GM23338 (cell line): Measurements from ENCODE around the gene EPGN. TPM values are rescaled to one million over a fixed set of nuclear protein-coding genes. Genes with fewer than 3 reads are reported as not detected.

Experiments used
- ATAC-seq: fragments of 200-7000 bp; cut with Tn5 transposase; 3 replicates; pipeline ENCODE4 v1.9.1; 2020
- DNase-seq: peaks from one replicate; pipeline ENCODE4 v3.0.0-alpha.2; 2015; ENCODE audit warnings: low spot score
- H2AFZ ChIP-seq: fragments of 200-600 bp; sonication (generic); 2 replicates; pipeline ENCODE4 v1.8.0; 2016; ENCODE audit warnings: antibody characterized with exemption, mild to moderate bottlenecking, moderate library complexity
- H3F3A ChIP-seq: fragments of 200-600 bp; sonication (generic); replicated peaks from 2 replicates; pipeline ENCODE4 v1.8.0; 2017; ENCODE audit warnings: antibody characterized with exemption, mixed run types, low read depth
- H3K27ac ChIP-seq: fragments of 200-600 bp; sonication (generic); 2 replicates; pipeline ENCODE4 v1.6.1; 2016; ENCODE audit warnings: low read depth
- H3K27me3 ChIP-seq: fragments of 200-600 bp; sonication (generic); 2 replicates; pipeline ENCODE4 v1.8.0; 2016; ENCODE audit warnings: mild to moderate bottlenecking, mixed run types, moderate library complexity; ENCODE audit not compliant: insufficient read depth
- H3K36me3 ChIP-seq: fragments of 200-600 bp; sonication (generic); 2 replicates; pipeline ENCODE4 v1.8.0; 2016; ENCODE audit warnings: mild to moderate bottlenecking; ENCODE audit not compliant: insufficient read depth
- H3K4me1 ChIP-seq: fragments of 200-600 bp; sonication (generic); 2 replicates; pipeline ENCODE4 v1.8.0; 2016; ENCODE audit warnings: mild to moderate bottlenecking, moderate library complexity; ENCODE audit not compliant: insufficient read depth
- H3K4me2 ChIP-seq: fragments of 200-600 bp; sonication (generic); 2 replicates; pipeline ENCODE4 v1.7.1; 2017; ENCODE audit warnings: mixed run types
- H3K4me3 ChIP-seq: fragments of 200-600 bp; sonication (generic); 2 replicates; pipeline ENCODE4 v1.6.1; 2016; ENCODE audit warnings: mixed run types
- H3K79me2 ChIP-seq: fragments of 200-600 bp; sonication (generic); replicated peaks from 2 replicates; pipeline ENCODE4 v1.8.0; 2017; ENCODE audit warnings: mild to moderate bottlenecking; ENCODE audit not compliant: insufficient read depth
- H3K9me2 ChIP-seq: fragments of 200-600 bp; sonication (generic); 2 replicates; pipeline ENCODE4 v1.8.0; 2017; ENCODE audit not compliant: insufficient read depth
- H4K20me1 ChIP-seq: fragments of 200-600 bp; sonication (generic); replicated peaks from 2 replicates; pipeline ENCODE4 v1.8.0; 2017; ENCODE audit warnings: mild to moderate bottlenecking; ENCODE audit not compliant: insufficient read depth
- H3K27ac Mint-ChIP-seq: 2 replicates; pipeline ENCODE4 v1.8.0; 2020; ENCODE audit warnings: inconsistent platforms, mild to moderate bottlenecking, moderate library complexity, mixed read lengths
- H3K27me3 Mint-ChIP-seq: 3 replicates; pipeline ENCODE4 v1.8.0; 2022; ENCODE audit warnings: low read depth, mild to moderate bottlenecking, moderate library complexity, mixed read lengths, inconsistent platforms; ENCODE audit not compliant: insufficient read depth, poor library complexity
- H3K36me3 Mint-ChIP-seq: 3 replicates; pipeline ENCODE4 v1.8.0; 2021; ENCODE audit warnings: low read depth, mild to moderate bottlenecking, inconsistent platforms, moderate library complexity, mixed read lengths
- H3K4me1 Mint-ChIP-seq: 3 replicates; pipeline ENCODE4 v1.8.0; 2020; ENCODE audit warnings: mild to moderate bottlenecking, inconsistent platforms, mixed read lengths
- H3K4me3 Mint-ChIP-seq: 3 replicates; pipeline ENCODE4 v1.8.0; 2021; ENCODE audit warnings: moderate library complexity, mild to moderate bottlenecking, inconsistent platforms, mixed read lengths
- H3K9me3 Mint-ChIP-seq: 3 replicates; pipeline ENCODE4 v1.8.0; 2020; ENCODE audit warnings: moderate library complexity, mild to moderate bottlenecking, inconsistent platforms, mixed read lengths
- CREB1 ChIP-seq: fragments of 250-450 bp; sonication (Bioruptor Pico); IDR thresholded peaks from 2 replicates; pipeline ENCODE4 v1.5.0; 2020; ENCODE audit warnings: low read depth, mild to moderate bottlenecking, moderate library complexity
- EZH2 ChIP-seq: fragments of 200-600 bp; sonication (generic); IDR thresholded peaks from one replicate; pipeline ENCODE4 v1.8.0; 2017; ENCODE audit warnings: antibody characterized with exemption, mild to moderate bottlenecking, low read depth; ENCODE audit not compliant: unreplicated experiment
- NANOG ChIP-seq: IDR thresholded peaks from 2 replicates; pipeline ENCODE4 v1.6.1; 2016; ENCODE audit warnings: antibody characterized with exemption, borderline replicate concordance
- POLR2AphosphoS5 ChIP-seq: IDR thresholded peaks from 2 replicates; pipeline ENCODE4 v1.6.1; 2016; ENCODE audit warnings: antibody characterized with exemption, low read depth
- STAT1 ChIP-seq: IDR thresholded peaks from one replicate; pipeline ENCODE4 v1.6.1; 2016; ENCODE audit warnings: antibody characterized with exemption; ENCODE audit not compliant: unreplicated experiment
- ZNF114 ChIP-seq: fragments of 250-450 bp; sonication (Bioruptor Pico); IDR thresholded peaks from 2 replicates; pipeline ENCODE4 v1.5.0; 2020; ENCODE audit warnings: mild to moderate bottlenecking, moderate library complexity
- ZNF331 ChIP-seq: fragments of 250-450 bp; sonication (Bioruptor Pico); IDR thresholded peaks from 2 replicates; pipeline ENCODE4 v1.5.0; 2020; ENCODE audit warnings: low read depth, mild to moderate bottlenecking, moderate library complexity
- polyA plus RNA-seq: library from polyadenylated mRNA; unstranded; fragments of >200 nt; fragmentation: Nextera tagmentation; extraction: Ambion mirVana; gene quantifications from 2 replicates; pipeline ENCODE4 v1.2.1, GENCODE V29; 2016
- total RNA-seq: library from RNA; depleted of rRNA; stranded (reverse); fragments of >200 nt; shearing (Covaris generic); gene quantifications from 2 replicates; pipeline ENCODE4 v1.2.3, GENCODE V29; 2014
- TF ChIP-seq, protein P1 (sequence below): IDR thresholded peaks from 2 replicates; pipeline ENCODE4 v1.6.1; 2016; ENCODE audit warnings: antibody characterized with exemption
- TF ChIP-seq, protein P2 (sequence below): fragments of 250-450 bp; sonication (Bioruptor Pico); IDR thresholded peaks from 2 replicates; pipeline ENCODE4 v1.5.0; 2020; ENCODE audit warnings: mild to moderate bottlenecking, moderate library complexity
- TF ChIP-seq, protein P3 (sequence below): IDR thresholded peaks from one replicate; pipeline ENCODE4 v1.6.1; 2018; ENCODE audit warnings: antibody characterized with exemption; ENCODE audit not compliant: unreplicated experiment
- TF ChIP-seq, protein P4 (sequence below), 2 experiments: fragments of 200-600 bp in 1 of 2; sonication (generic) in 1 of 2; conservative IDR thresholded peaks; 2 replicates each; pipeline versions ENCODE4 v1.5.1 to v1.6.1; 2016 to 2017; ENCODE audit warnings: antibody characterized with exemption in 2 of 2, low read depth in 2 of 2, mild to moderate bottlenecking in 2 of 2, moderate library complexity in 1 of 2

EPGN gene
- total and polyA plus RNA-seq, 2 experiments from 2014 or later: not detected

DNA sequence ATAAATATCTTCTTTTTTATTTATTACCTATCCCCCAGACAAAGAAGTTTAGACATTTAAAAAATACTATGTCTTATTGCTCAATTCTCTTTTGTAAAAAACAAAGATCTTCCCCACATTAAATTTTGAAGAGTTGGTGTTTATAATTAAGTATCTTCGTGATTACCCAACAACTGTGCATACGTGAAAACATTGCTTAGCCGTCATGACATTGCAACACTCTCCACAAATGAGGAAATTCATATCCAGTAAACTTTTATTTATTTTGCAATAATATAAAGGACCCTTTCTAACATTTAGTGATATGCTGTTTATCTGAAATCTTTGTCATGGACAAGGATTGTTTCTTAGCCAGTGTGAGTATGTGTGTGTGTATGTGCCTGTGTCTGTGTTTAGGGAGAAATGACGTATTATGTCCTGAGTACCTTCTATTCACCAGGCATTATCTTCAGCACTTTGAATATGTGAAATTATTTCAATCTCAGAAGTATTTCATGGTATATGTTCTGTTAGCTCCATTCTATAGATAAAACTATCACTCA is 30.6 kb downstream of the EPGN start:
- DNase-seq: no peak
- Histone ChIP-seq H3K79me2 (no peaks in the 10 kb centered on the region), H4K20me1 (no peaks in the 10 kb centered on the region), H3K4me3 (no peak overlapping the region), H3K9me2 (peaks cover 7% of the 10 kb centered on the region), H2AFZ (no peak overlapping the region), H3K27me3 (no peaks in the 10 kb centered on the region), H3F3A (no peaks in the 10 kb centered on the region), H3K27ac (no peak overlapping the region), H3K4me1 (no peaks in the 10 kb centered on the region), H3K36me3 (no peaks in the 10 kb centered on the region), H3K4me2 (no peak overlapping the region)
- H3K27ac Mint-ChIP-seq: no peak overlapping the region
- no peaks in the 10 kb centered on the region for H3K27me3 Mint-ChIP-seq
- no peaks in the 10 kb centered on the region for H3K4me1 Mint-ChIP-seq
- no peak overlapping the region for H3K4me3 Mint-ChIP-seq
- peaks cover 28% of the 10 kb centered on the region for H3K36me3 Mint-ChIP-seq
- TF ChIP-seq, protein P1, sequence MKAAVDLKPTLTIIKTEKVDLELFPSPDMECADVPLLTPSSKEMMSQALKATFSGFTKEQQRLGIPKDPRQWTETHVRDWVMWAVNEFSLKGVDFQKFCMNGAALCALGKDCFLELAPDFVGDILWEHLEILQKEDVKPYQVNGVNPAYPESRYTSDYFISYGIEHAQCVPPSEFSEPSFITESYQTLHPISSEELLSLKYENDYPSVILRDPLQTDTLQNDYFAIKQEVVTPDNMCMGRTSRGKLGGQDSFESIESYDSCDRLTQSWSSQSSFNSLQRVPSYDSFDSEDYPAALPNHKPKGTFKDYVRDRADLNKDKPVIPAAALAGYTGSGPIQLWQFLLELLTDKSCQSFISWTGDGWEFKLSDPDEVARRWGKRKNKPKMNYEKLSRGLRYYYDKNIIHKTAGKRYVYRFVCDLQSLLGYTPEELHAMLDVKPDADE: no peak
- TF ChIP-seq POLR2AphosphoS5: no peak
- TF ChIP-seq ZNF331 (CRISPR knock-in tag): no peak
- TF ChIP-seq, protein P2, sequence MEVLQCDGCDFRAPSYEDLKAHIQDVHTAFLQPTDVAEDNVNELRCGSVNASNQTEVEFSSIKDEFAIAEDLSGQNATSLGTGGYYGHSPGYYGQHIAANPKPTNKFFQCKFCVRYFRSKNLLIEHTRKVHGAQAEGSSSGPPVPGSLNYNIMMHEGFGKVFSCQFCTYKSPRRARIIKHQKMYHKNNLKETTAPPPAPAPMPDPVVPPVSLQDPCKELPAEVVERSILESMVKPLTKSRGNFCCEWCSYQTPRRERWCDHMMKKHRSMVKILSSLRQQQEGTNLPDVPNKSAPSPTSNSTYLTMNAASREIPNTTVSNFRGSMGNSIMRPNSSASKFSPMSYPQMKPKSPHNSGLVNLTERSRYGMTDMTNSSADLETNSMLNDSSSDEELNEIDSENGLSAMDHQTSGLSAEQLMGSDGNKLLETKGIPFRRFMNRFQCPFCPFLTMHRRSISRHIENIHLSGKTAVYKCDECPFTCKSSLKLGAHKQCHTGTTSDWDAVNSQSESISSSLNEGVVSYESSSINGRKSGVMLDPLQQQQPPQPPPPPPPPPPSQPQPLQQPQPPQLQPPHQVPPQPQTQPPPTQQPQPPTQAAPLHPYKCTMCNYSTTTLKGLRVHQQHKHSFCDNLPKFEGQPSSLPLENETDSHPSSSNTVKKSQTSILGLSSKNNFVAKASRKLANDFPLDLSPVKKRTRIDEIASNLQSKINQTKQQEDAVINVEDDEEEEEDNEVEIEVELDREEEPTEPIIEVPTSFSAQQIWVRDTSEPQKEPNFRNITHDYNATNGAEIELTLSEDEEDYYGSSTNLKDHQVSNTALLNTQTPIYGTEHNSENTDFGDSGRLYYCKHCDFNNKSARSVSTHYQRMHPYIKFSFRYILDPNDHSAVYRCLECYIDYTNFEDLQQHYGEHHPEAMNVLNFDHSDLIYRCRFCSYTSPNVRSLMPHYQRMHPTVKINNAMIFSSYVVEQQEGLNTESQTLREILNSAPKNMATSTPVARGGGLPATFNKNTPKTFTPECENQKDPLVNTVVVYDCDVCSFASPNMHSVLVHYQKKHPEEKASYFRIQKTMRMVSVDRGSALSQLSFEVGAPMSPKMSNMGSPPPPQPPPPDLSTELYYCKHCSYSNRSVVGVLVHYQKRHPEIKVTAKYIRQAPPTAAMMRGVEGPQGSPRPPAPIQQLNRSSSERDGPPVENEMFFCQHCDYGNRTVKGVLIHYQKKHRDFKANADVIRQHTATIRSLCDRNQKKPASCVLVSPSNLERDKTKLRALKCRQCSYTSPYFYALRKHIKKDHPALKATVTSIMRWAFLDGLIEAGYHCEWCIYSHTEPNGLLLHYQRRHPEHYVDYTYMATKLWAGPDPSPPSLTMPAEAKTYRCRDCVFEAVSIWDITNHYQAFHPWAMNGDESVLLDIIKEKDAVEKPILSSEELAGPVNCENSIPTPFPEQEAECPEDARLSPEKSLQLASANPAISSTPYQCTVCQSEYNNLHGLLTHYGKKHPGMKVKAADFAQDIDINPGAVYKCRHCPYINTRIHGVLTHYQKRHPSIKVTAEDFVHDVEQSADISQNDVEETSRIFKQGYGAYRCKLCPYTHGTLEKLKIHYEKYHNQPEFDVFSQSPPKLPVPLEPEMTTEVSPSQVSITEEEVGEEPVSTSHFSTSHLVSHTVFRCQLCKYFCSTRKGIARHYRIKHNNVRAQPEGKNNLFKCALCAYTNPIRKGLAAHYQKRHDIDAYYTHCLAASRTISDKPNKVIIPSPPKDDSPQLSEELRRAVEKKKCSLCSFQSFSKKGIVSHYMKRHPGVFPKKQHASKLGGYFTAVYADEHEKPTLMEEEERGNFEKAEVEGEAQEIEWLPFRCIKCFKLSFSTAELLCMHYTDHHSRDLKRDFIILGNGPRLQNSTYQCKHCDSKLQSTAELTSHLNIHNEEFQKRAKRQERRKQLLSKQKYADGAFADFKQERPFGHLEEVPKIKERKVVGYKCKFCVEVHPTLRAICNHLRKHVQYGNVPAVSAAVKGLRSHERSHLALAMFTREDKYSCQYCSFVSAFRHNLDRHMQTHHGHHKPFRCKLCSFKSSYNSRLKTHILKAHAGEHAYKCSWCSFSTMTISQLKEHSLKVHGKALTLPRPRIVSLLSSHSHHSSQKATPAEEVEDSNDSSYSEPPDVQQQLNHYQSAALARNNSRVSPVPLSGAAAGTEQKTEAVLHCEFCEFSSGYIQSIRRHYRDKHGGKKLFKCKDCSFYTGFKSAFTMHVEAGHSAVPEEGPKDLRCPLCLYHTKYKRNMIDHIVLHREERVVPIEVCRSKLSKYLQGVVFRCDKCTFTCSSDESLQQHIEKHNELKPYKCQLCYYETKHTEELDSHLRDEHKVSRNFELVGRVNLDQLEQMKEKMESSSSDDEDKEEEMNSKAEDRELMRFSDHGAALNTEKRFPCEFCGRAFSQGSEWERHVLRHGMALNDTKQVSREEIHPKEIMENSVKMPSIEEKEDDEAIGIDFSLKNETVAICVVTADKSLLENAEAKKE (CRISPR knock-in tag): no peak
- TF ChIP-seq, protein P3, sequence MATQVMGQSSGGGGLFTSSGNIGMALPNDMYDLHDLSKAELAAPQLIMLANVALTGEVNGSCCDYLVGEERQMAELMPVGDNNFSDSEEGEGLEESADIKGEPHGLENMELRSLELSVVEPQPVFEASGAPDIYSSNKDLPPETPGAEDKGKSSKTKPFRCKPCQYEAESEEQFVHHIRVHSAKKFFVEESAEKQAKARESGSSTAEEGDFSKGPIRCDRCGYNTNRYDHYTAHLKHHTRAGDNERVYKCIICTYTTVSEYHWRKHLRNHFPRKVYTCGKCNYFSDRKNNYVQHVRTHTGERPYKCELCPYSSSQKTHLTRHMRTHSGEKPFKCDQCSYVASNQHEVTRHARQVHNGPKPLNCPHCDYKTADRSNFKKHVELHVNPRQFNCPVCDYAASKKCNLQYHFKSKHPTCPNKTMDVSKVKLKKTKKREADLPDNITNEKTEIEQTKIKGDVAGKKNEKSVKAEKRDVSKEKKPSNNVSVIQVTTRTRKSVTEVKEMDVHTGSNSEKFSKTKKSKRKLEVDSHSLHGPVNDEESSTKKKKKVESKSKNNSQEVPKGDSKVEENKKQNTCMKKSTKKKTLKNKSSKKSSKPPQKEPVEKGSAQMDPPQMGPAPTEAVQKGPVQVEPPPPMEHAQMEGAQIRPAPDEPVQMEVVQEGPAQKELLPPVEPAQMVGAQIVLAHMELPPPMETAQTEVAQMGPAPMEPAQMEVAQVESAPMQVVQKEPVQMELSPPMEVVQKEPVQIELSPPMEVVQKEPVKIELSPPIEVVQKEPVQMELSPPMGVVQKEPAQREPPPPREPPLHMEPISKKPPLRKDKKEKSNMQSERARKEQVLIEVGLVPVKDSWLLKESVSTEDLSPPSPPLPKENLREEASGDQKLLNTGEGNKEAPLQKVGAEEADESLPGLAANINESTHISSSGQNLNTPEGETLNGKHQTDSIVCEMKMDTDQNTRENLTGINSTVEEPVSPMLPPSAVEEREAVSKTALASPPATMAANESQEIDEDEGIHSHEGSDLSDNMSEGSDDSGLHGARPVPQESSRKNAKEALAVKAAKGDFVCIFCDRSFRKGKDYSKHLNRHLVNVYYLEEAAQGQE: no peak
- TF ChIP-seq STAT1: no peak
- TF ChIP-seq NANOG: no peak
- TF ChIP-seq EZH2: no peak
- TF ChIP-seq, protein P4, sequence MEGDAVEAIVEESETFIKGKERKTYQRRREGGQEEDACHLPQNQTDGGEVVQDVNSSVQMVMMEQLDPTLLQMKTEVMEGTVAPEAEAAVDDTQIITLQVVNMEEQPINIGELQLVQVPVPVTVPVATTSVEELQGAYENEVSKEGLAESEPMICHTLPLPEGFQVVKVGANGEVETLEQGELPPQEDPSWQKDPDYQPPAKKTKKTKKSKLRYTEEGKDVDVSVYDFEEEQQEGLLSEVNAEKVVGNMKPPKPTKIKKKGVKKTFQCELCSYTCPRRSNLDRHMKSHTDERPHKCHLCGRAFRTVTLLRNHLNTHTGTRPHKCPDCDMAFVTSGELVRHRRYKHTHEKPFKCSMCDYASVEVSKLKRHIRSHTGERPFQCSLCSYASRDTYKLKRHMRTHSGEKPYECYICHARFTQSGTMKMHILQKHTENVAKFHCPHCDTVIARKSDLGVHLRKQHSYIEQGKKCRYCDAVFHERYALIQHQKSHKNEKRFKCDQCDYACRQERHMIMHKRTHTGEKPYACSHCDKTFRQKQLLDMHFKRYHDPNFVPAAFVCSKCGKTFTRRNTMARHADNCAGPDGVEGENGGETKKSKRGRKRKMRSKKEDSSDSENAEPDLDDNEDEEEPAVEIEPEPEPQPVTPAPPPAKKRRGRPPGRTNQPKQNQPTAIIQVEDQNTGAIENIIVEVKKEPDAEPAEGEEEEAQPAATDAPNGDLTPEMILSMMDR (conservative IDR thresholded peaks at IDR 0.05; ENCODE audit: low read depth in 2 of 2): no peak
- TF ChIP-seq ZNF114 (CRISPR knock-in tag): no peak
- TF ChIP-seq CREB1 (CRISPR knock-in tag): no peak
- peaks cover 32% of the 10 kb centered on the region for H3K9me3 Mint-ChIP-seq
- no peak for ATAC-seq
